DMS 273 treated with DMSO at 0.1 percent for 48 hours (cell line): Measurements from ENCODE around the gene ZNF511.

Experiments used
- DNase-seq: peaks from one replicate; lab custom pipeline; 2025; lab: John Stamatoyannopoulos, UW

ZNF511 gene

GRCh38 chr10:133335246-133336117 lies 26.8 kb downstream of the ZNF511 start:
- DNase-seq, result peak; percentile 25

GRCh38 chr10:133336118-133336576 lies 27.4 kb downstream of the ZNF511 start:
- DNase-seq, result no peak

- DNase-seq, result no peak
These were observed 28.1 kb downstream of the ZNF511 start, which contains the start of gene CALY for GRCh38 chr10:133336577-133337369. TSS of gene CALY (minus strand) at chr10:133336896. CDS start at chr10:133328989, 7,907 bp downstream.

- DNase-seq, result no peak
These were observed 28.6 kb downstream of the ZNF511 start for GRCh38 chr10:133337370-133337725.

GRCh38 chr10:133338080-133339071 lies 29.7 kb downstream of the ZNF511 start:
- no peak for DNase-seq

- DNase-seq, result no peak
These were observed 31.1 kb downstream of the ZNF511 start for GRCh38 chr10:133339708-133340380.

- DNase-seq, result no peak
These were observed 33.3 kb downstream of the ZNF511 start for GRCh38 chr10:133341983-133342382.

- no peak for DNase-seq
These were observed 34.2 kb downstream of the ZNF511 start for GRCh38 chr10:133342942-133343341.

- no peak for DNase-seq
These were observed 34.8 kb downstream of the ZNF511 start for GRCh38 chr10:133343558-133343957.

GRCh38 chr10:133344236-133344635 lies 35.5 kb downstream of the ZNF511 start:
- DNase-seq, result no peak

- DNase-seq, result no peak
These were observed 37.7 kb downstream of the ZNF511 start for GRCh38 chr10:133346413-133346812.

GRCh38 chr10:133347710-133348517 lies 39.2 kb downstream of the ZNF511 start:
- no peak for DNase-seq

GRCh38 chr10:133349160-133349568 lies 40.5 kb downstream of the ZNF511 start:
- DNase-seq, result no peak

- DNase-seq, result no peak
These were observed 40.9 kb downstream of the ZNF511 start for GRCh38 chr10:133349577-133350011.

- DNase-seq, result no peak
These were observed 41.7 kb downstream of the ZNF511 start for GRCh38 chr10:133350283-133350949.

GRCh38 chr10:133350950-133351329 lies 42.2 kb downstream of the ZNF511 start:
- no peak for DNase-seq

- DNase-seq, result no peak
These were observed 42.9 kb downstream of the ZNF511 start for GRCh38 chr10:133351408-133352318.

GRCh38 chr10:133353202-133353959 lies 44.7 kb downstream of the ZNF511 start:
- no peak for DNase-seq
